IPS-18a (cell line): Measurements from ENCODE around the gene PRR7.

Experiments used
- H3K27ac ChIP-seq: one replicate; pipeline ENCODE4 v1.5.1; 2013; ENCODE audit warnings: low read length
- H3K27me3 ChIP-seq: one replicate; pipeline ENCODE4 v1.6.1; 2013; ENCODE audit warnings: mild to moderate bottlenecking, low read length; ENCODE audit not compliant: control insufficient read depth, insufficient read depth
- H3K36me3 ChIP-seq: one replicate; pipeline ENCODE4 v1.6.1; 2013; ENCODE audit warnings: low read depth, low read length; ENCODE audit not compliant: control insufficient read depth
- H3K4me1 ChIP-seq: one replicate; pipeline ENCODE4 v1.6.1; 2013; ENCODE audit warnings: low read depth, low read length; ENCODE audit not compliant: control insufficient read depth
- H3K4me3 ChIP-seq: one replicate; pipeline ENCODE4 v1.5.1; 2013; ENCODE audit warnings: low read length
- H3K9ac ChIP-seq: one replicate; pipeline ENCODE4 v1.6.1; 2013; ENCODE audit warnings: mild to moderate bottlenecking, low read length, moderate library complexity
- H3K9me3 ChIP-seq: one replicate; pipeline ENCODE4 v1.6.1; 2013; ENCODE audit warnings: low read depth, low read length; ENCODE audit not compliant: control insufficient read depth

The PRR7 gene

GRCh38 chr5:177450667-177451424, 4.2 kb downstream of the PRR7 start:
- Histone ChIP-seq H3K9me3 (no peaks in the 10 kb centered on the region), H3K9ac (no peak overlapping the region), H3K4me1 (peaks cover 7% of the 10 kb centered on the region), H3K27ac (no peak overlapping the region), H3K27me3 (peaks cover 30% of the 10 kb centered on the region), H3K36me3 (no peaks in the 10 kb centered on the region), H3K4me3 (no peak overlapping the region)

- H3K9me3 ChIP-seq: no peaks in the 10 kb centered on the region
- peaks cover 12% of the 10 kb centered on the region for H3K4me1 ChIP-seq
- no peak overlapping the region for H3K4me3 ChIP-seq
- no peak overlapping the region for H3K9ac ChIP-seq
- H3K36me3 ChIP-seq: peaks cover 9% of the 10 kb centered on the region
- no peak overlapping the region for H3K27ac ChIP-seq
- peaks cover 25% of the 10 kb centered on the region for H3K27me3 ChIP-seq
These were observed 6.3 kb downstream of the PRR7 start for GRCh38 chr5:177452688-177453638.

GRCh38 chr5:177453852-177454396, 7.3 kb downstream of the PRR7 start:
- peak overlapping the region; percentile 81 for H3K9ac ChIP-seq
- peaks cover 15% of the 10 kb centered on the region for H3K27me3 ChIP-seq

GRCh38 chr5:177454397-177455035, 7.9 kb downstream of the PRR7 start:
- Histone ChIP-seq H3K36me3 (peaks cover 25% of the 10 kb centered on the region), H3K4me3 (peak overlapping the region; percentile 62), H3K9me3 (no peaks in the 10 kb centered on the region), H3K27me3 (peaks cover 15% of the 10 kb centered on the region), H3K27ac (no peak overlapping the region), H3K9ac (peak overlapping the region; percentile 81), H3K4me1 (peaks cover 9% of the 10 kb centered on the region)

More at GRCh38 chr5:177453852-177454396, 7.3 kb downstream of the PRR7 start:
- Histone ChIP-seq H3K36me3 (peaks cover 19% of the 10 kb centered on the region), H3K4me3 (peak overlapping the region; percentile 62), H3K27ac (no peak overlapping the region), H3K4me1 (peaks cover 9% of the 10 kb centered on the region), H3K9me3 (no peaks in the 10 kb centered on the region)

GRCh38 chr5:177455036-177455660, 8.5 kb downstream of the PRR7 start:
- Histone ChIP-seq H3K9me3 (no peaks in the 10 kb centered on the region), H3K36me3 (peaks cover 31% of the 10 kb centered on the region), H3K4me3 (peak overlapping the region; percentile 62), H3K27ac (no peak overlapping the region), H3K9ac (peak overlapping the region; percentile 81), H3K4me1 (peaks cover 9% of the 10 kb centered on the region), H3K27me3 (peaks cover 15% of the 10 kb centered on the region)

GRCh38 chr5:177455661-177456590, 9.3 kb downstream of the PRR7 start:
- Histone ChIP-seq H3K9ac (peak overlapping the region; percentile 81), H3K27me3 (peaks cover 15% of the 10 kb centered on the region), H3K4me3 (peak overlapping the region; percentile 62), H3K9me3 (no peaks in the 10 kb centered on the region), H3K36me3 (peaks cover 38% of the 10 kb centered on the region), H3K4me1 (peaks cover 9% of the 10 kb centered on the region), H3K27ac (peak overlapping the region; percentile 13)

- Histone ChIP-seq H3K27ac (no peak overlapping the region), H3K36me3 (peaks cover 42% of the 10 kb centered on the region), H3K4me3 (no peak overlapping the region)
These were observed 10.0 kb downstream of the PRR7 start for GRCh38 chr5:177456591-177456964.

GRCh38 chr5:177456976-177457851, 10.6 kb downstream of the PRR7 start:
- Histone ChIP-seq H3K36me3 (peaks cover 44% of the 10 kb centered on the region), H3K4me1 (peaks cover 9% of the 10 kb centered on the region), H3K27me3 (peaks cover 9% of the 10 kb centered on the region), H3K9me3 (no peaks in the 10 kb centered on the region), H3K4me3 (no peak overlapping the region), H3K9ac (no peak overlapping the region), H3K27ac (no peak overlapping the region)

More at GRCh38 chr5:177456591-177456964, 10.0 kb downstream of the PRR7 start:
- no peaks in the 10 kb centered on the region for H3K9me3 ChIP-seq
- peaks cover 9% of the 10 kb centered on the region for H3K4me1 ChIP-seq
- H3K27me3 ChIP-seq: peaks cover 15% of the 10 kb centered on the region
- H3K9ac ChIP-seq: no peak overlapping the region

- H3K27ac ChIP-seq: peak overlapping the region; percentile 55
- peaks cover 9% of the 10 kb centered on the region for H3K27me3 ChIP-seq
- peak overlapping the region; percentile 31 for H3K9ac ChIP-seq
- H3K4me3 ChIP-seq: no peak overlapping the region
- no peaks in the 10 kb centered on the region for H3K9me3 ChIP-seq
- peaks cover 9% of the 10 kb centered on the region for H3K4me1 ChIP-seq
- peaks cover 44% of the 10 kb centered on the region for H3K36me3 ChIP-seq
These were observed 11.5 kb downstream of the PRR7 start for GRCh38 chr5:177457852-177458681.
